ENCODE data around the gene COL4A1.
A peak's percentile ranks its signal among the peaks of the same experiment; 100 is the strongest.

The COL4A1 gene

GRCh38 chr13:110166598-110166997 is 140.4 kb downstream of the COL4A1 start:
- no peak overlapping the region for H3K4me3 ChIP-seq (ENCODE audit: low read length)
- DNase-seq (ENCODE audit: low read depth, low spot score) = no peak

DNA sequence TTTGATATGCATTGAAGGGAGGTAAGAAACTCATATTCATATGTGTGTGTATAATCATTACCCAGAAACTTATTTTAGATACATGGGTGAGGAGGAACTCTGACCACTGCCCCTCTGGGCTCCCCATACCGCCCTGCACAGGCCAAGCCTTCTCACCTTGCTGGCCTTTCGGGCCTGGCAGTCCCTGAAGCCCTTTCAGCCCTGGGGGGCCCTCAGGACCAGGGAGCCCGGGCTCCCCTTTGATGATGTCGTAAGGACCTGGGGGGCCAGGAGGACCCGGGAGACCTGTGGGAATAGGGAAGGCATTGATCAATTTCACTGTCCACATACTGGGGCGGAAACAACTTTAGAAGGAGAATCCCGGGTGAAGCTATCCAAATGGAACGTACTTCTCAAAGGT is 142.3 kb downstream of the COL4A1 start:
- no peak overlapping the region for H3K4me3 ChIP-seq (ENCODE audit: low read length)
- no peak for DNase-seq (ENCODE audit: low read depth, low spot score)

DNA sequence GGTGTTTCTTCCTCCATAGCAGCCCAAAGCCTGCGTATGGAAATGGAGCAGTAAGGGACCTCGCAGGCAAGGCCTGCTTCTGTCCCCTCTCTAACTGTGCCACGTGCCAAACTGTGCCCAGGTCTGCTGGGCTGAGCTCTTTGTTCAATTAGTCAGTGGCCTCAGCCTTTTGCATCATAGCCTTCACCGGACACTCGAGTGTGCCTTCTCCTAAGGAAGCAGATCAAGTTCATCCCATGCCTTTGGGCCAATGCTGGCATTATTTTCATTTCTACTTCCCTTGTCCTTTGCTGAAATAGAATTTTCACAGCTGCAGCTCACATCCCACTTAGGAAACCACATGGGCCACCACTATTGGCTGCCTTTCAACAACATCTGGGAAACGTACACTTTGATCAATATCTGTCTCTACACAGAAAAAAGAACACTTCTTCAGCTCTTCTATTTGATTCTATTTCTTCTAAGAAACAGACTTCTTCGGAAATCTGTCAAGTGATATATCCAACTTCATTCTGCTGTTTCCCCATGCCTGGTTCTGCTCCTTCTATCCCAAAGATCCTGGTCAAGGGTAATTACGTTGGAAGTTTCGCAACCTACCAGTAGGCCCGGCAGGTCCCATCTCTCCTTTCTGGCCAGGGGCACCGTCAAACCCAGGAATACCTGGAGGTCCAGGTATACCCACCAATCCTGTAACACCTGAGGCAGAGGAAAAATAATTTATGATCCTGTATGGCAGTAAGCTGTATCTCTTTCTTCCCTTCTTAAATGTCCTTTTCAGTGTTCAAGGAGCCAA is 143.9 kb downstream of the COL4A1 start:
- no peak for DNase-seq (ENCODE audit: low read depth, low spot score)
- no peak overlapping the region for H3K4me3 ChIP-seq (ENCODE audit: low read length)

DNA sequence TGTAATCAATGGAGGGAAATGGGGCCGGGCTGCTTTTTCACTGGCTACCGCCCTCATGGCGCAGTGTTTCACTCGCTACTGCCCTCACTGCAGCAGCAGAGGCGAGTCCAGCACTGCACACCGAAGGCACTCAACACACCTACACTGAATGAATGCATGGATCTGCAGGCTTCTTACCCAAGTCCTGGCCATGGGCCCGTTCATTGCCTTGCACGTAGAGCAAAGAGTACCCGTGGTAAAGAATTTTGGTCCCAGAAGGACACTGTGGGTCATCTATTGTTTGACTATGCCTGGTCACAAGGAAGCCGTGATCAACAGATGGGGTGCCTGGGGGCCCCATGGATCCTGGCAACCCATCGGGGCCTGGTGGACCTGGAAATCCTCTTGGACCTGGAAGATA is 144.9 kb downstream of the COL4A1 start:
- DNase-seq (ENCODE audit: low read depth, low spot score) = no peak
- H3K4me3 ChIP-seq (ENCODE audit: low read length) = no peak overlapping the region

- no peak for DNase-seq (ENCODE audit: low read depth, low spot score)
- no peak overlapping the region for H3K4me3 ChIP-seq (ENCODE audit: low read length)
These were observed 145.7 kb downstream of the COL4A1 start for GRCh38 chr13:110161112-110161882.

DNA sequence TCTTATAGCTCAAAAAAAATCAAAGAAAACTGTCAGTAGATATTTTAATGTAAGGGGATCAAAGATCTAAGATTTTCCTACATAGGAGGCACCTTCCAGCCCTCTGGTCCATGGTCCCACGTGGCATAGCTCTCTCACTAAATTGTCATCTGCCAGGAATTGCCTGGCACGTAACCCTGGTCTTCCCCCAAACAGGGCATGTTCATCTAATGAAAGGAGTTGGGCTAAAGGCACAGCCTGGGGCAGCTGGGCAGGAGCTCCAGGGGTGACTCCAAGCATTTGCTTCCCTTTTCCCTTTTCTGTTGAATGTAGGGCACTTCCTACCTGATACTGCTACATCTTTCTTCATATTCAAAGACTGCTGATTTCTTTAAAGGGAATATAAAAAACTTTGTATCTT is 148.7 kb downstream of the COL4A1 start:
- DNase-seq (ENCODE audit: low read depth, low spot score) = no peak
- no peak overlapping the region for H3K4me3 ChIP-seq (ENCODE audit: low read length)

GRCh38 chr13:110157718-110158117 is 149.2 kb downstream of the COL4A1 start:
- H3K4me3 ChIP-seq (ENCODE audit: low read length) = no peak overlapping the region

DNA sequence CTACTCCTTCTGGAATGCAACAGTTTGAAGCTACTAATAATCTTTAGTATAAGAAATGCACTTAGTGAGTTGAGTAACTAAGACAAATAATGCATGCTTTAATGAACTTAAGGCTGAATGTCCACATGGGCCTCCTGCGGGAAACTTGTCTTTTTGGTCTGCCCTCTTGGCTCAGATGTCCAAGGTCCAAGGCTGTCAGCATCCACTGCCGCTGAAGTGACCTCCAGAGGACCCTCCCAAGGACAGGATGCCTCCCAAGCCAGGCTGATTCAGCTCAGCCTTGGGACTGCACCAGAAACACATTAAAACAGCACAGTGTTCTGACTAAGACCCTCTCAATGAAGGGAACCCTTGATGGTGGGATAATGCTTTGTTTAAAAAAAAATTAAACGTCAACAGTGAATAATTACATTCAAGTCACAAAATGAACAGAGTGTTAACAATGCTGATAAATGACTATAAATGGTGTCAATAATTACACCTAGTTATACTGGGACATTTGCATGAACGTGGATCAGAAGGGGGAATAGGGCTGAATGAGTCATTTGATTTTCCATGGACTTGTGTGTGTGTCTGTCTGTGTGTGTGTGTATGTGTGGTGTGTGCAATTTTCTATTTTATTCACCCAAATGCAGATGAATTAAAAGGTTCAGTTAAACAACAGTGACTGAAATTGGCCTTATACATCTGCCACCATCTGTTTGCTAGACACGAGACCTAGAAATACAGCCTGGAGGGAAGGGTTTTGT is 150.5 kb downstream of the COL4A1 start:
- no peak overlapping the region for H3K4me3 ChIP-seq (ENCODE audit: low read length)
- no peak for DNase-seq (ENCODE audit: low read depth, low spot score)

More at GRCh38 chr13:110157718-110158117, 149.2 kb downstream of the COL4A1 start:
- DNase-seq (ENCODE audit: low read depth, low spot score) = no peak

DNA sequence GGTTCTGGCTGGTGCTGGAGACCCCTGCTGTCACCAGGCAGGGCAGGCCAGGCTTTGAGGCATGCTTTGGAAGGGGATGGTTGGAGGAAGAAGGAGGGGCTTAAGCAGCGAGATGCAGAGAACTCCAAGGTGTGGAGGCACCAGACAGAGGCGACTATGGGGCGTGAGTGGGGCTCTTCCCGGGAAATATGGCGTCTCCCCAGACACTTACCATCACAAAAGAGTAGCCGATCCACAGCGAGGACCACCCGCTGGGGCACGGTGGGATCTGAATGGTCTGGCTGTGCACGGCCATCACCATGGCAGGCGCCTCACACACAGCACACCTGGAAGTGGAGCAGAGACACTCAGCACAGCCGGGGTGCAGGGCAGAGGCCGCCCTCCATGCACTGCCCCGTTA is 151.9 kb downstream of the COL4A1 start:
- DNase-seq (ENCODE audit: low read depth, low spot score) = no peak
- H3K4me3 ChIP-seq (ENCODE audit: low read length) = no peak overlapping the region

- no peak overlapping the region for H3K4me3 ChIP-seq (ENCODE audit: low read length)
- no peak for DNase-seq (ENCODE audit: low read depth, low spot score)
These were observed 152.5 kb downstream of the COL4A1 start for GRCh38 chr13:110154410-110154933.

DNA sequence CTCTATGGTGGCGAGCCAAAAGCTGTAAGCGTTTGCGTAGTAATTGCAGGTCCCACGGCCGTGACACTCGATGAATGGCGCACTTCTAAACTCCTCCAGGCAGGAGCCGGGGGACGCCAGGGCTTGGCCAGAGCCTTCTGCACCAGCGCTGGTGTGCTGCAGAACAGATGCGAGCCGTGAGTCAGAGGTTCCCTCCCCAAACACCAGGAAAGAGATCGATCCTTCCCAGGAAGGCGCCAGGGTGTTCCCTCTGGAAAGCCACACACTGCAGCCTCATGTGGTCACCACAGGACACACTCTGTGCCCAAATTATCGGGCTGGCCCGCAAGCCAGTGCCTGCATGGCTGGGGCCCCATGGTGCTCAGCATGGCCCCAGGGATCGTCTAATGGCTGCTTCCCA is 154.6 kb downstream of the COL4A1 start:
- DNase-seq (ENCODE audit: low read depth, low spot score) = no peak
- H3K4me3 ChIP-seq (ENCODE audit: low read length) = no peak overlapping the region

- DNase-seq (ENCODE audit: low read depth, low spot score) = no peak
- H3K4me3 ChIP-seq (ENCODE audit: low read length) = no peak overlapping the region
These were observed 155.5 kb downstream of the COL4A1 start for GRCh38 chr13:110151462-110151861.

- no peak for DNase-seq (ENCODE audit: low read depth, low spot score)
- H3K4me3 ChIP-seq (ENCODE audit: low read length) = no peak overlapping the region
These were observed 156.4 kb downstream of the COL4A1 start for GRCh38 chr13:110150384-110151101.

DNA sequence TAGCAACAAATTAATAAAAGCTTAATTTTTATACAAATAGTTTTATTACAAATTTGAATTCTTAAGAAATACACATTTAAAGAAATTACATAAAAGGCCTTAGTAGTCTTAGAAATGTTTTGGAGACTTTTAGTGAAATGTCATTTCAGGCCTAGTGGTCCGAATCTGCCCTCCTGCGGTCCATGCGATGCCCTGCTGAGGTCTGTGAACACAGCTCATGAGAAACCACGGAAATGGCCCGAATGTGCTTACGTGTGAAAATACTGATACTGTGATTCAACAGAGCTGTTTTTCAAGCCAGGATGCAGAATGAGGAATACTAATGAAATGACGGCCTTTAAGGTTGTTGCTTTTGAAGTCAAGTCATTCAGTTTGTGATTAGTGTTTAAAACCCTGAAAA is 157.9 kb downstream of the COL4A1 start:
- H3K4me3 ChIP-seq (ENCODE audit: low read length) = no peak overlapping the region
- no peak for DNase-seq (ENCODE audit: low read depth, low spot score)

DNA sequence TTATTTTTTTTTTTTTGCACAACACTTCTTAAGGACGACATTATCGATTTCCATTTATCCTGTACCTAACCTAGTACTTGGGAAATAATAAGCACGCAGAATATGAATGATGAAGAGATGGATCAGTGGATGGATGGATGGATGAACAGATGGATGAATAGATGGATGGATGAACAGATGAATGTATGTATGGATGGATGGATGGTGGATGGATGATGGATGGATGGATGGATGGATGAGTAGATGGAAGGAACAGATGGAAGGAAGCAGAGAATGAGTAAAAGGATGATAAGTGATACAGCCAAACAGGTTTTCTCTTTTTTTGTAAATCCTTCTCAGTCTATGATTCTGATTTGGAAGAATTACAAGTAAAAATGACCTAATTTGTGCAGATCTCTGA is 166.9 kb downstream of the COL4A1 start:
- no peak overlapping the region for H3K4me3 ChIP-seq (ENCODE audit: low read length)
- no peak for DNase-seq (ENCODE audit: low read depth, low spot score)

DNA sequence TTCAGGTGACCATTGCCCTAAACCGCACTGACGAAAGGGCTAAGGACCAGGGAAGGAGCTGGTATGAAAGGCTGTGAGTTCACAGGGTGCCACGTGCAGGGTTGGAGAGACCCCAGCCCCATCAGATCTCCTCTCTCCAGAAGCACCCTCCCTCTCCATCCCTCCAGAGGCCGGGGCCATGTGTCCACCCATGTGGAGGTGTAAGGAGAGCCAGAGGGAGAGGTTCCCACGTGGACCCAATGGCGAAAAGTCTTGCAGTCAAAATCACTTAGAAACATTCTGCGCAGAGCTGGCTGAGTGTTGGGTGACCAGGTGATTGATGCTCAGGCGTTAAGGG is 168.3 kb downstream of the COL4A1 start:
- peak overlapping the region; percentile 49 for H3K4me3 ChIP-seq (ENCODE audit: low read length)
- no peak for DNase-seq (ENCODE audit: low read depth, low spot score)

- H3K4me3 ChIP-seq (ENCODE audit: low read length) = peak overlapping the region; percentile 49
- peak; percentile 39 for DNase-seq (ENCODE audit: low read depth, low spot score)
These were observed 168.8 kb downstream of the COL4A1 start for GRCh38 chr13:110138010-110138699.

- peak; percentile 27 for DNase-seq (ENCODE audit: low read depth, low spot score)
- H3K4me3 ChIP-seq (ENCODE audit: low read length) = peak overlapping the region; percentile 49
These were observed 169.3 kb downstream of the COL4A1 start for GRCh38 chr13:110137680-110138009.
